Measurements from ENCODE around the gene CFAP68.

Gene CFAP68

GRCh38 chr11:111930472-111930871, 51.1 kb downstream of the CFAP68 start:
- Histone ChIP-seq H3K27ac (ENCODE audit: extremely low read depth, low read depth, low read length) (no peak overlapping the region), H3K4me1 (ENCODE audit: control insufficient read depth, insufficient read depth, low read length) (no peaks in the 10 kb centered on the region), H3K36me3 (ENCODE audit: control insufficient read depth in 2 of 2, insufficient read depth in 1 of 2, low read length in 2 of 2) (no peaks in the 10 kb centered on the region), H3K4me3 (ENCODE audit: low read depth, low read length) (no peak overlapping the region), H3K9me3 (ENCODE audit: control insufficient read depth, insufficient read depth, low read depth, low read length) (no peaks in the 10 kb centered on the region)
- ChIA-PET POLR2A (no interaction called here), CTCF (interaction anchor here (0.7 to 8.5 kb wide), 8 partner anchors 9 to 364 kb away, joined by 3 to 166 read pairs (median 6); partner anchors contain the start of gene ALG9)
- TF ChIP-seq ZNF175 (tag by site-specific recombination; IDR thresholded peaks at IDR 0.05) (no peak), ZNF791 (tag by site-specific recombination; IDR thresholded peaks at IDR 0.05) (no peak)

- Histone ChIP-seq H3K9me3 (ENCODE audit: control insufficient read depth, insufficient read depth, low read depth, low read length) (no peaks in the 10 kb centered on the region), H3K4me3 (ENCODE audit: low read depth, low read length) (no peak overlapping the region), H3K27ac (ENCODE audit: extremely low read depth, low read depth, low read length) (no peak overlapping the region), H3K36me3 (ENCODE audit: control insufficient read depth in 2 of 2, insufficient read depth in 1 of 2, low read length in 2 of 2) (no peaks in the 10 kb centered on the region), H3K4me1 (ENCODE audit: control insufficient read depth, insufficient read depth, low read length) (no peaks in the 10 kb centered on the region)
- CTCF ChIA-PET = interaction anchor here (1.3 to 8.5 kb wide), 8 partner anchors 11 to 63 kb away, joined by 3 to 166 read pairs (median 4); no protein-coding TSS in a partner anchor
- POLR2A ChIA-PET = interaction anchor here (1.3 kb wide), 1 partner anchor 46 kb away, joined by 4 read pairs; no protein-coding TSS in a partner anchor
- TF ChIP-seq PRDM2 (tag by site-specific recombination; IDR thresholded peaks at IDR 0.05; ENCODE audit: borderline replicate concordance) = no peak
- TF ChIP-seq ZNF518A (tag by site-specific recombination; conservative IDR thresholded peaks at IDR 0.05; ENCODE audit: low read depth) = no peak
- TF ChIP-seq RBAK (tag by site-specific recombination; IDR thresholded peaks at IDR 0.05) = no peak
- TF ChIP-seq ZNF560 (tag by site-specific recombination; IDR thresholded peaks at IDR 0.05; ENCODE audit: borderline replicate concordance) = no peak
- no peak for TF ChIP-seq KLF17 (tag by site-specific recombination; IDR thresholded peaks at IDR 0.05)
- TF ChIP-seq ZNF658 (tag by site-specific recombination; IDR thresholded peaks at IDR 0.05) = no peak
- TF ChIP-seq ZFHX2 (tag by site-specific recombination; conservative IDR thresholded peaks at IDR 0.05) = no peak
- TF ChIP-seq YY2 (tag by site-specific recombination; IDR thresholded peaks at IDR 0.05) = no peak
- TF ChIP-seq ZNF664 (tag by site-specific recombination; IDR thresholded peaks at IDR 0.05) = no peak
- TF ChIP-seq GLIS1 (tag by site-specific recombination; IDR thresholded peaks at IDR 0.05) = no peak
- no peak for TF ChIP-seq HOXD13 (CRISPR knock-in tag; IDR thresholded peaks at IDR 0.05; ENCODE audit: borderline replicate concordance)
- no peak for TF ChIP-seq FEZF1 (tag by site-specific recombination; IDR thresholded peaks at IDR 0.05)
- TF ChIP-seq ZNF585B (tag by site-specific recombination; IDR thresholded peaks at IDR 0.05) = no peak
- no peak for TF ChIP-seq ZNF146 (tag by site-specific recombination; IDR thresholded peaks at IDR 0.05)
- no peak for TF ChIP-seq ATF2 (tag by site-specific recombination; IDR thresholded peaks at IDR 0.05; ENCODE audit: low read depth)
- TF ChIP-seq ZNF416 (tag by site-specific recombination; IDR thresholded peaks at IDR 0.05) = no peak
- TF ChIP-seq ZNF19 (tag by site-specific recombination; IDR thresholded peaks at IDR 0.05; ENCODE audit: low read depth) = no peak
Measured at GRCh38 chr11:111932611-111932950, 53.2 kb downstream of the CFAP68 start.
